ENCODE data around the gene REEP1. TPM values are rescaled to one million over a fixed set of nuclear protein-coding genes. Genes with fewer than 3 reads are reported as not detected.

REEP1 gene
- total RNA-seq, 1 experiment from 2014 or later, result 5.3 TPM

GRCh38 chr2:86286516-86286915 is 50.9 kb downstream of the REEP1 start:
- no peaks in the 10 kb centered on the region for H3K4me1 Mint-ChIP-seq (ENCODE audit: low read depth, unreplicated experiment)
- no peak for TF ChIP-seq CTCF (IDR thresholded peaks at IDR 0.05; ENCODE audit: unreplicated experiment)
- intact Hi-C loops (cut with micrococcal nuclease; ENCODE audit: unreplicated experiment), result no loop called here
- H3K27me3 Mint-ChIP-seq (ENCODE audit: unreplicated experiment), result peaks cover 48% of the 10 kb centered on the region
- no peak overlapping the region for H3K4me3 Mint-ChIP-seq (ENCODE audit: low read depth, unreplicated experiment)
- H3K9me3 Mint-ChIP-seq (ENCODE audit: low read depth, unreplicated experiment), result no peaks in the 10 kb centered on the region
- H3K36me3 Mint-ChIP-seq (ENCODE audit: insufficient read depth, unreplicated experiment), result no peaks in the 10 kb centered on the region
- H3K27ac Mint-ChIP-seq (ENCODE audit: unreplicated experiment), result no peak overlapping the region
- DNase-seq, result no peak
- no TSS peak for BruUV-seq (replicated peaks)
- CTCF ChIA-PET, result interaction anchor here (1.0 kb wide), 1 partner anchor 12 kb away, joined by 3 read pairs; no protein-coding TSS in a partner anchor

GRCh38 chr2:86285981-86286380 is 51.4 kb downstream of the REEP1 start:
- CTCF ChIA-PET, result no interaction called here
- DNase-seq, result no peak
- H3K36me3 Mint-ChIP-seq (ENCODE audit: insufficient read depth, unreplicated experiment), result no peaks in the 10 kb centered on the region
- H3K27ac Mint-ChIP-seq (ENCODE audit: unreplicated experiment), result no peak overlapping the region
- intact Hi-C loops (cut with micrococcal nuclease; ENCODE audit: unreplicated experiment), result no loop called here
- no TSS peak for BruUV-seq (replicated peaks)
- H3K4me3 Mint-ChIP-seq (ENCODE audit: low read depth, unreplicated experiment), result no peak overlapping the region
- no peaks in the 10 kb centered on the region for H3K9me3 Mint-ChIP-seq (ENCODE audit: low read depth, unreplicated experiment)
- H3K27me3 Mint-ChIP-seq (ENCODE audit: unreplicated experiment), result peaks cover 48% of the 10 kb centered on the region
- TF ChIP-seq CTCF (IDR thresholded peaks at IDR 0.05; ENCODE audit: unreplicated experiment), result no peak
- no peaks in the 10 kb centered on the region for H3K4me1 Mint-ChIP-seq (ENCODE audit: low read depth, unreplicated experiment)

GRCh38 chr2:86285571-86285970 is 51.9 kb downstream of the REEP1 start:
- CTCF ChIA-PET, result interaction anchor here (0.6 kb wide), 1 partner anchor 975 kb away, joined by 4 read pairs; no protein-coding TSS in a partner anchor
- DNase-seq, result no peak
- Mint-ChIP-seq H3K27me3 (ENCODE audit: unreplicated experiment) (peaks cover 48% of the 10 kb centered on the region), H3K36me3 (ENCODE audit: insufficient read depth, unreplicated experiment) (no peaks in the 10 kb centered on the region), H3K4me3 (ENCODE audit: low read depth, unreplicated experiment) (no peak overlapping the region), H3K9me3 (ENCODE audit: low read depth, unreplicated experiment) (no peaks in the 10 kb centered on the region), H3K27ac (ENCODE audit: unreplicated experiment) (no peak overlapping the region), H3K4me1 (ENCODE audit: low read depth, unreplicated experiment) (no peaks in the 10 kb centered on the region)
- intact Hi-C loops (cut with micrococcal nuclease; ENCODE audit: unreplicated experiment), result no loop called here
- TF ChIP-seq CTCF (IDR thresholded peaks at IDR 0.05; ENCODE audit: unreplicated experiment), result no peak
- no TSS peak for BruUV-seq (replicated peaks)

GRCh38 chr2:86284987-86285386 is 52.4 kb downstream of the REEP1 start:
- BruUV-seq (replicated peaks), result no TSS peak
- CTCF ChIA-PET, result interaction anchor here (0.6 kb wide), 1 partner anchor 975 kb away, joined by 4 read pairs; no protein-coding TSS in a partner anchor
- H3K4me3 Mint-ChIP-seq (ENCODE audit: low read depth, unreplicated experiment), result no peak overlapping the region
- DNase-seq, result no peak
- no peak overlapping the region for H3K27ac Mint-ChIP-seq (ENCODE audit: unreplicated experiment)
- intact Hi-C loops (cut with micrococcal nuclease; ENCODE audit: unreplicated experiment), result no loop called here
- no peak for TF ChIP-seq CTCF (IDR thresholded peaks at IDR 0.05; ENCODE audit: unreplicated experiment)
- no peaks in the 10 kb centered on the region for H3K36me3 Mint-ChIP-seq (ENCODE audit: insufficient read depth, unreplicated experiment)
- no peaks in the 10 kb centered on the region for H3K4me1 Mint-ChIP-seq (ENCODE audit: low read depth, unreplicated experiment)
- H3K27me3 Mint-ChIP-seq (ENCODE audit: unreplicated experiment), result peaks cover 48% of the 10 kb centered on the region
- no peaks in the 10 kb centered on the region for H3K9me3 Mint-ChIP-seq (ENCODE audit: low read depth, unreplicated experiment)
